Testis (tissue), 3 donors: ENCODE data around the gene SLC4A2. TPM values are rescaled to one million over a fixed set of nuclear protein-coding genes. Genes with fewer than 3 reads are reported as not detected.

Experiments
- DNase-seq: peaks from one replicate; pipeline ENCODE4 v3.0.0-alpha.2; 2019
- H3K27ac ChIP-seq, 2 donors: fragments of 200-600 bp; sonication (generic); one replicate each; pipeline ENCODE4 v1.5.1; 2019
- H3K27me3 ChIP-seq: fragments of 200-600 bp; sonication (generic); one replicate; pipeline ENCODE4 v1.5.1; 2019
- H3K36me3 ChIP-seq: fragments of 200-600 bp; sonication (generic); one replicate; pipeline ENCODE4 v1.5.1; 2017; ENCODE audit warnings: low read depth; ENCODE audit errors: missing control alignments
- H3K4me1 ChIP-seq: fragments of 200-600 bp; sonication (generic); one replicate; pipeline ENCODE4 v1.5.1; 2019
- H3K4me3 ChIP-seq, 2 donors: fragments of 200-600 bp; sonication (generic); one replicate each; pipeline ENCODE4 v1.5.1; 2017 to 2019
- H3K9me3 ChIP-seq: fragments of 200-600 bp; sonication (generic); one replicate; pipeline ENCODE4 v1.5.1; 2017
- POLR2A ChIP-seq: fragments of 450-650 bp; IDR thresholded peaks from one replicate; pipeline ENCODE4 v1.6.1; 2017; ENCODE audit warnings: antibody characterized with exemption, mild to moderate bottlenecking, moderate library complexity
- WGBS, 2 donors: methylation state at CpG; one replicate each; pipeline ENCODE4 v1.1.5; 2018; 5-methylcytosine and 5-hydroxymethylcytosine counted together
- intact Hi-C: fragments of 100-400 bp; cut with DNase I; formaldehyde crosslinking; loops from one replicate; pipeline ENCODE4 v1.15.1; 2023; ENCODE audit warnings: low total_unique reads
- polyA plus RNA-seq: library from polyadenylated mRNA; stranded (reverse); fragments of 350-450 nt; fragmentation: Illumina TruSeq; extraction: RNeasy Lipid Tissue Mini Kit (QIAGEN cat#74804); gene quantifications from one replicate; pipeline ENCODE4 v1.2.3, GENCODE V29; 2014; ENCODE audit warnings: low read depth, low replicate concordance; ENCODE audit not compliant: insufficient read depth
- total RNA-seq, 2 donors: library from RNA; depleted of rRNA; stranded (reverse); fragments of >200 nt; gene quantifications; one replicate each; pipeline ENCODE4 v1.2.3, GENCODE V29; 2016
- TF ChIP-seq, protein P1 (sequence below), 3 experiments: fragments of 450-650 bp in 2 of 3; fragments of 200-600 bp in 1 of 3; sonication (generic) in 1 of 3; IDR thresholded peaks; one replicate each; pipeline ENCODE4 v1.5.1; 2016 to 2019; ENCODE audit warnings: antibody characterized with exemption in 3 of 3, mild to moderate bottlenecking in 2 of 3, moderate library complexity in 1 of 3

SLC4A2 gene
- total and polyA plus RNA-seq, 3 donors from 2014 or later = 68.9 to 153 (median 147) TPM

DNA sequence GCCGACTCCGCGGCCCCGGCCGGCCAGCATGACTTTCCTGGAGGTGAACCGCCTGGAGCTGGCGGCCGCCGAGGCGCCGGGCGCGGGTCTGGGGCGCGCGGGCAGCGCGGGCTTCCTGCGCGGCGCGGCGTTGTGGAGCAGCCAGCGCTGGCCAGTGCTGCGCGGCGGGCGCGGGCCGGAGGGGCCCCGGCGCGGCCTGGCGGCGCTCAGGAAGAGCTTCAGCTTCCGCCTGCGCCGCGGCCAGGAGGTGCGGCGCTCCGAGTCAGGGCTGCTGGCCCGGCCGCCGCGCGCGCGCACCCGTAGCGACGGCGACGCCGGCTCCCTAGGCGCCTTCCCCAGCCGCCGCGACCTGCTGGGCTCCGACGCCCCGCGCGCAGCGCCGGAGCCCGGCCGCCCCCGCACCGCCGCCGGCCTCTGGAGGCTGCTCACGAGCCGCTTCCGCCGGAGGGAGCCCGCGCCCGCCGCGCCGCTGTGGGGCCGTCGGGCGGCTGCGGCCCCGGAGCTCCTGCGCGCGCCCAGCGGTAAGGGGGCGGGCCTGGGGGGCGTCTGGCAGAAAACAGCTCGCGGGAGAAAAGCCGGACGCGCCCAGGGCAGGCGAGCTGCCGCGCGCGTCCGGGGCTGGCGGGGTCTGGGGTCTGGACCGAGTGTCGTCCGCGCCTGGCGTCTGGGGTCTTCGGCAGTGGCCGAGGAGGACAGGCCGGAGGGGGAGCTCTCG, 55.9 kb downstream of the SLC4A2 start:
- intact Hi-C loops = no loop called here
- Histone ChIP-seq H3K27me3 (no peaks in the 10 kb centered on the region), H3K36me3 (no peaks in the 10 kb centered on the region), H3K4me1 (no peaks in the 10 kb centered on the region), H3K9me3 (no peaks in the 10 kb centered on the region), H3K27ac (no peak overlapping the region), H3K4me3 (peak overlapping the region in 1 of 2 donors; percentile 21)
- TF ChIP-seq, protein P1, sequence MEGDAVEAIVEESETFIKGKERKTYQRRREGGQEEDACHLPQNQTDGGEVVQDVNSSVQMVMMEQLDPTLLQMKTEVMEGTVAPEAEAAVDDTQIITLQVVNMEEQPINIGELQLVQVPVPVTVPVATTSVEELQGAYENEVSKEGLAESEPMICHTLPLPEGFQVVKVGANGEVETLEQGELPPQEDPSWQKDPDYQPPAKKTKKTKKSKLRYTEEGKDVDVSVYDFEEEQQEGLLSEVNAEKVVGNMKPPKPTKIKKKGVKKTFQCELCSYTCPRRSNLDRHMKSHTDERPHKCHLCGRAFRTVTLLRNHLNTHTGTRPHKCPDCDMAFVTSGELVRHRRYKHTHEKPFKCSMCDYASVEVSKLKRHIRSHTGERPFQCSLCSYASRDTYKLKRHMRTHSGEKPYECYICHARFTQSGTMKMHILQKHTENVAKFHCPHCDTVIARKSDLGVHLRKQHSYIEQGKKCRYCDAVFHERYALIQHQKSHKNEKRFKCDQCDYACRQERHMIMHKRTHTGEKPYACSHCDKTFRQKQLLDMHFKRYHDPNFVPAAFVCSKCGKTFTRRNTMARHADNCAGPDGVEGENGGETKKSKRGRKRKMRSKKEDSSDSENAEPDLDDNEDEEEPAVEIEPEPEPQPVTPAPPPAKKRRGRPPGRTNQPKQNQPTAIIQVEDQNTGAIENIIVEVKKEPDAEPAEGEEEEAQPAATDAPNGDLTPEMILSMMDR (IDR thresholded peaks at IDR 0.05) = peak in 1 of 3 experiments; percentile 7
- no peak for TF ChIP-seq POLR2A
- WGBS, 2 donors = 22% methylated on average over 41 of the region's 114 CpGs; no CpG with 5 or more reads in 1 of the 2 donors
- no peak for DNase-seq

DNA sequence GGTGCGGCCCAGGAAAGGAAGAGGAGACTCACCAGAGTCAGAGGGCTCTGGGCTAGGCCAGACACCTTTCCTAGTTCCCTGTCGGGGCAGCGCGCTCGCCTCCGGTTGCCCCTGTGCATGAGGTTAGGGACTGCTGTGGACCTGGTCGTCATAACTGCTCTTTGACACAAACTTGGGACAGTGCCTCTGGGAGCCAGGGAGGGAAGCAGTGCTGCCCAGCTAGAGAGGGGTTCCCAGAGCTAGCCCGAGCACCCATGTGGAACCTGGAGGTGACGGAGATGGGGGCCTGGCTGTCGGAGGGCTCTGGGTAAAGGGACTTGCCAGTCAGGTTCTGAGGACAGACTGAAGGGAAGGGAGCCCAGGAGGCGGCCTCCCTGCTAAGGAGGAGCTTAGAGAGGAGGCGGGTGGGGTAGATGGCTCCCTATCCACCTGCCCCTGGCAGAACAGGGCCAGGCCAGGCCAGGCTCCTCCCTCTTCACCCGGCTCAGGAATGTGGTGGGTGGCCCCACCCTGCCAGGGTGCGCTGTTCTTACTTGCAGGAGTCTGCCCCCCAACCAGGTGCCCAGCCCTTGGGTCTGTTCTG, 56.5 kb downstream of the SLC4A2 start:
- Histone ChIP-seq H3K9me3 (no peaks in the 10 kb centered on the region), H3K36me3 (no peaks in the 10 kb centered on the region), H3K4me1 (no peaks in the 10 kb centered on the region), H3K4me3 (peak overlapping the region in 1 of 2 donors; percentile 21), H3K27ac (no peak overlapping the region), H3K27me3 (no peaks in the 10 kb centered on the region)
- WGBS, 2 donors = 68% methylated on average over 14 of the region's 14 CpGs; no CpG with 5 or more reads in 1 of the 2 donors
- intact Hi-C loops = no loop called here
- TF ChIP-seq, protein P1 (IDR thresholded peaks at IDR 0.05) = no peak
- TF ChIP-seq POLR2A = no peak
- peak; percentile 33 for DNase-seq

DNA sequence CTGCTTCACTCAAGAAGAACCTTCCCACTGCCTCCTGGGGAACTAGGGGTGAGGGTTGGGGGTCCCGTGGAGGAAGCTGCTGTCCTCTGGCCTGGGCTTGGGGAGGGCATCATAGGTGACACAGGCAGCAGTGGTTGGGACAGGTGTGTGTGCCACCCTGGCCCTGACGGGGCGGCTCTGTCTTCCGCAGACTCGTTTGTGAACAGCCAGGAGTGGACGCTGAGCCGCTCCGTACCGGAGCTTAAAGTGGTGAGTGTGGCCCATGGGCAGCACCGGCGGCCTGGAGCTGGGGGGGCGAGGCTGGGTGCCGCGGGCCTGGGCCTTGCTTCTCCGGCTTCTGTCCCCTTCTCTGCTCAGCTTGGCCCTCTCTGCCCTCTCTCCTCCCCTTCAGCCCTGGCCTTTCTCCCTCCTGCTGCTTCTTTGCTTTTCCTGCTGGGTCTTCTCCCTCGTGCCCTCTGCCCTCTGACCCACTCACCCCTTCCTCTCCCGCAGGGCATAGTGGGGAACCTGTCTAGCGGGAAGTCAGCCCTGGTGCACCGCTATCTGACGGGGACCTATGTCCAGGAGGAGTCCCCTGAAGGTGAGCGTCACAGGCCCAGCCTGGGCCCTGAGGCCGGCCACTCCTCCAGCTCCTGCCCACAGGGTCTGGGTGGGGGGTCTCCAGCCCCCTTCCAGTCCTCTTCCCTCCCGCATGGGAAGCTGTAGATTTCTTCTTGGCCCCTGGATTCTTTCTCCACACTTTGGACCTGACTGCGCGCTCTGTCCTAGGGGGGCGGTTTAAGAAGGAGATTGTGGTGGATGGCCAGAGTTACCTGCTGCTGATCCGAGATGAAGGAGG, 57.4 kb downstream of the SLC4A2 start:
- Histone ChIP-seq H3K36me3 (no peaks in the 10 kb centered on the region), H3K4me3 (no peak overlapping the region), H3K9me3 (no peaks in the 10 kb centered on the region), H3K27me3 (no peaks in the 10 kb centered on the region), H3K27ac (no peak overlapping the region), H3K4me1 (no peaks in the 10 kb centered on the region)
- DNase-seq = no peak
- intact Hi-C loops = no loop called here
- 93% methylated on average over 5 to 22 of the region's 27 CpGs for WGBS, 2 donors
- no peak for TF ChIP-seq POLR2A
- TF ChIP-seq, protein P1 (IDR thresholded peaks at IDR 0.05) = no peak

DNA sequence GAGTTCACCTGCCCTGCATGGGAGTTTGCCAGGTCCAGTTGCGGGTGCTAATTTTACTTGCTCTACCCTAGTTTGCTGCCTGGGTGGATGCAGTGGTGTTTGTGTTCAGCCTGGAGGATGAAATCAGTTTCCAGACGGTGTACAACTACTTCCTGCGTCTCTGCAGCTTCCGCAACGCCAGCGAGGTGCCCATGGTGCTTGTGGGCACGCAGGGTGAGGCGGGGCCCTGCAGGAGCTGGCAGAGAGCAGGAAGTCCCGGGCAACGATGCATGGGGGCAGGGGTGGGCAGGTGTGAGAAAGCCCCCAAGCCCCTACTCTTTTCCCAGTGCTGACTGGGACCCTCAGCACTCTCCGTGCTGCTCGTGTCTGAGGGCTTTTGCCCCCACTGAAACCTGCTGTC, 58.2 kb downstream of the SLC4A2 start:
- Histone ChIP-seq H3K9me3 (no peaks in the 10 kb centered on the region), H3K36me3 (no peaks in the 10 kb centered on the region), H3K4me1 (peaks cover 2% of the 10 kb centered on the region), H3K27me3 (no peaks in the 10 kb centered on the region), H3K4me3 (no peak overlapping the region), H3K27ac (no peak overlapping the region)
- 95 to 98% methylated on average over 12 of the region's 12 CpGs for WGBS, 2 donors
- TF ChIP-seq POLR2A = no peak
- TF ChIP-seq, protein P1 (IDR thresholded peaks at IDR 0.05) = no peak
- intact Hi-C loops = no loop called here
- DNase-seq = no peak
